HCT116 (cell line): ENCODE results near the gene CSNK2A1. TPM values are rescaled to one million over a fixed set of nuclear protein-coding genes. Genes with fewer than 3 reads are reported as not detected.

Source experiments
- ATAC-seq: fragments of 200-7000 bp; cut with Tn5 transposase; 2 replicates; pipeline ENCODE4 v1.9.1; 2020; ENCODE audit warnings: mild to moderate bottlenecking, moderate library complexity
- BruUV-seq: library from RNA; stranded (reverse); fragments of 400-500 nt; replicated peaks from 2 replicates; lab custom pipeline; 2021; lab: Mats Ljungman, UMichigan
- CTCF ChIA-PET: fragments of 300-600 bp; sonication (Branson Sonifier 250); formaldehyde crosslinking; loops from one replicate; lab custom pipeline; 2021; ENCODE audit warnings: antibody characterized with exemption; lab: Charles Lee
- POLR2A ChIA-PET: fragments of 300-600, 350-600 bp; sonication (Branson Sonifier 250); formaldehyde crosslinking; loops from one replicate; lab custom pipeline; 2021; ENCODE audit warnings: antibody characterized with exemption; lab: Charles Lee
- RAD21 ChIA-PET, 2 experiments: fragments of 300-600 bp; sonication (Branson Sonifier 250); formaldehyde crosslinking; loops; one replicate each; lab custom pipeline; 2023; ENCODE audit warnings: low total read pairs in 2 of 2; ENCODE audit not compliant: uncharacterized antibody in 2 of 2, unreplicated experiment in 2 of 2, low non-redundant PET in 1 of 2; lab: Charles Lee
- DNase-seq: peaks from one replicate; pipeline ENCODE4 v3.0.0-alpha.2; 2010; ENCODE audit warnings: low read depth, low spot score
- H2AFZ ChIP-seq: fragments of 200-600 bp; shearing (Covaris generic), sonication (generic); 2 replicates; pipeline ENCODE4 v1.6.1; 2017; ENCODE audit warnings: low read depth, mixed run types, mixed read lengths, antibody characterized with exemption, low read length; ENCODE audit not compliant: poor library complexity, severe bottlenecking
- H3K27ac ChIP-seq: 2 replicates; pipeline ENCODE4 v1.5.1; 2012; ENCODE audit warnings: low read depth, low read length
- H3K27me3 ChIP-seq: fragments of 200-600 bp; sonication (generic); 2 replicates; pipeline ENCODE4 v1.6.1; 2016; ENCODE audit warnings: mixed run types, low read length, mixed read lengths; ENCODE audit not compliant: insufficient read depth
- H3K36me3 ChIP-seq, 2 experiments: fragments of 200-500 bp in 1 of 2; fragments of 200-600 bp in 1 of 2; sonication (Bioruptor generic) in 1 of 2; sonication (generic) in 1 of 2; 2 replicates each; pipeline versions ENCODE4 v1.5.1 to v1.6.1; 2014 to 2016; ENCODE audit warnings: low read length in 2 of 2, inconsistent platforms in 1 of 2, mixed read lengths in 1 of 2, mixed run types in 1 of 2; ENCODE audit not compliant: insufficient read depth in 2 of 2, control insufficient read depth in 1 of 2
- H3K4me1 ChIP-seq, 2 experiments: fragments of 200-600 bp in 1 of 2; sonication (generic) in 1 of 2; 2 replicates each; pipeline versions ENCODE4 v1.5.1 to v1.6.1; 2012 to 2017; ENCODE audit warnings: low read length in 2 of 2, inconsistent platforms in 1 of 2, mild to moderate bottlenecking in 1 of 2, mixed read lengths in 1 of 2, mixed run types in 1 of 2, moderate library complexity in 1 of 2; ENCODE audit not compliant: insufficient read depth in 2 of 2, control insufficient read depth in 1 of 2
- H3K4me2 ChIP-seq: fragments of 200-600 bp; sonication (generic); 2 replicates; pipeline ENCODE4 v1.6.1; 2017; ENCODE audit warnings: mixed run types, low read length, mixed read lengths
- H3K4me3 ChIP-seq, 2 experiments: fragments of 200-600 bp in 1 of 2; sonication (generic) in 1 of 2; replicated peaks in 1 of 2; 2 replicates each; pipeline ENCODE4 v1.5.1; 2011 to 2016; ENCODE audit warnings: low read length in 2 of 2, control low read depth in 1 of 2, low read depth in 1 of 2, mild to moderate bottlenecking in 1 of 2, mixed read lengths in 1 of 2, mixed run types in 1 of 2
- H3K79me2 ChIP-seq: fragments of 200-600 bp; sonication (generic); 2 replicates; pipeline ENCODE4 v1.6.1; 2017; ENCODE audit warnings: mild to moderate bottlenecking, mixed run types, low read length, moderate library complexity, mixed read lengths; ENCODE audit not compliant: insufficient read depth
- H3K9ac ChIP-seq: fragments of 200-600 bp; sonication (generic); 2 replicates; pipeline ENCODE4 v1.6.1; 2016; ENCODE audit warnings: low read length, mixed read lengths
- H3K9me2 ChIP-seq: fragments of 200-600 bp; sonication (generic), shearing (Covaris generic); 2 replicates; pipeline ENCODE4 v1.6.1; 2017; ENCODE audit warnings: mixed run types, mild to moderate bottlenecking, moderate library complexity; ENCODE audit not compliant: insufficient read depth
- H3K9me3 ChIP-seq, 2 experiments: fragments of 200-500 bp in 1 of 2; fragments of 200-600 bp in 1 of 2; sonication (Bioruptor generic) in 1 of 2; sonication (generic) in 1 of 2; 2 replicates each; pipeline ENCODE4 v1.6.1; 2014 to 2017; ENCODE audit warnings: low read length in 2 of 2, mixed read lengths in 2 of 2, inconsistent platforms in 1 of 2, low read depth in 1 of 2, mild to moderate bottlenecking in 1 of 2, mixed run types in 1 of 2, moderate library complexity in 1 of 2; ENCODE audit not compliant: control insufficient read depth in 1 of 2, insufficient read depth in 1 of 2
- H4K20me1 ChIP-seq: fragments of 200-600 bp; sonication (generic), shearing (Covaris generic); 2 replicates; pipeline ENCODE4 v1.6.1; 2017; ENCODE audit warnings: mixed run types, mild to moderate bottlenecking, moderate library complexity; ENCODE audit not compliant: insufficient read depth
- CTCF ChIP-seq, 3 experiments: fragments of 200-600 bp in 1 of 3; sonication (generic) in 1 of 3; IDR thresholded peaks in 2 of 3; conservative IDR thresholded peaks in 1 of 3; 2 replicates each; pipeline ENCODE4 v1.5.1; 2012 to 2017; ENCODE audit warnings: low read depth in 2 of 3, low read length in 2 of 3, antibody characterized with exemption in 1 of 3, borderline replicate concordance in 1 of 3, control low read depth in 1 of 3, mild to moderate bottlenecking in 1 of 3, mixed read lengths in 1 of 3, mixed run types in 1 of 3, moderate library complexity in 1 of 3; ENCODE audit not compliant: insufficient read depth in 1 of 3
- EGR1 ChIP-seq: IDR thresholded peaks from 2 replicates; pipeline ENCODE4 v1.6.1; 2012; ENCODE audit warnings: low read depth
- EZH2 ChIP-seq: fragments of 200-600 bp; sonication (generic); IDR thresholded peaks from 2 replicates; pipeline ENCODE4 v1.6.1; 2017; ENCODE audit warnings: antibody characterized with exemption, mixed run types
- MAX ChIP-seq: IDR thresholded peaks from 2 replicates; pipeline ENCODE4 v1.6.1; 2012
- ZFX ChIP-seq: fragments of 450-650 bp; IDR thresholded peaks from 2 replicates; pipeline ENCODE4 v1.6.1; 2017
- ZNF274 ChIP-seq: fragments of 200-500 bp; sonication (Bioruptor generic); IDR thresholded peaks from 2 replicates; pipeline ENCODE4 v1.6.1; 2014; ENCODE audit warnings: mild to moderate bottlenecking, low read depth, low read length, inconsistent platforms
- intact Hi-C: fragments of 100-400 bp; cut with micrococcal nuclease; formaldehyde crosslinking; loops from 2 replicates; pipeline ENCODE4 v1.10.0; 2022
- total RNA-seq: library from RNA; stranded (reverse); gene quantifications from one replicate; pipeline ENCODE4 v1.2.1, GENCODE V29; 2021; ENCODE audit not compliant: unreplicated experiment
- TF ChIP-seq, protein P1 (sequence below): IDR thresholded peaks from 2 replicates; pipeline ENCODE4 v1.6.1; 2012

Gene CSNK2A1
- total RNA-seq, 1 experiment from 2014 or later = 284 TPM

GRCh38 chr20:576156-576555 lies 32.6 kb upstream of the CSNK2A1 start (continued):
- TF ChIP-seq MAX (no peak), ZNF274 (no peak), ZFX (no peak)
- TF ChIP-seq, protein P1, sequence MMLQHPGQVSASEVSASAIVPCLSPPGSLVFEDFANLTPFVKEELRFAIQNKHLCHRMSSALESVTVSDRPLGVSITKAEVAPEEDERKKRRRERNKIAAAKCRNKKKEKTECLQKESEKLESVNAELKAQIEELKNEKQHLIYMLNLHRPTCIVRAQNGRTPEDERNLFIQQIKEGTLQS = no peak
- TF ChIP-seq, all 23 proteins: peak for 0

DNA sequence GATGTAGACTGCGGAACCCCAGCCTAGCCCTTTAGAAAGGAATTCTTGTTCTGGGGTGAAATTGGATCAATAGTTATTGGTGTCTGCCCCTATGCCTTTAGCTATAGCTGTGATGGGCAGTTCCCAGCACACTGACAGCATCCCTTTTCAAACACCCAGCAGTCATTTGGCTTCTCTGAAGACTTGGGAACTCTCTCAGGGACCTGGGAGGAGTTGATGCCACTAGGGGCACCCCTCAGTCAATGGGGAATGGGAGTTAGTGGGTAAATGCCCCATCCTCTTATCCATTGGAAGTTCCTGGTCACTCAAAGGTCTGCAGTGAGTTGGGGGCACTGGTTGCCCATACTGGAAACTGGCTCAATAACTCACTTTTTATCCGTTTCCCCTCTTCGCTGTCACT lies 31.6 kb upstream of the CSNK2A1 start:
- Histone ChIP-seq H3K4me2 (no peak overlapping the region), H3K4me1 (peaks cover 4 to 18% of the 10 kb centered on the region in 2 experiments; a peak in 3 of 4 replicates), H3K36me3 (no peaks in the 10 kb centered on the region), H3K27ac (no peak overlapping the region), H3K9ac (no peak overlapping the region), H3K27me3 (no peaks in the 10 kb centered on the region), H4K20me1 (no peaks in the 10 kb centered on the region), H3K4me3 (no peak overlapping the region), H3K9me3 (no peaks in the 10 kb centered on the region), H2AFZ (no peak overlapping the region), H3K79me2 (no peaks in the 10 kb centered on the region)
- no peak for ATAC-seq
- POLR2A ChIA-PET = no interaction called here
- intact Hi-C loops = no loop called here
- RAD21 ChIA-PET = no interaction called here
- CTCF ChIA-PET = no interaction called here
- TF ChIP-seq ZNF274 = no peak
- TF ChIP-seq EZH2 = no peak
- 0 out of 6 replicates have a peak, but pooled peaks of 2 of the 3 experiments have one; percentile 17 to 21 for TF ChIP-seq CTCF (IDR thresholded peaks at IDR 0.05 in 2 of 3, conservative IDR thresholded peaks at IDR 0.05 in 1 of 3; ENCODE audit: borderline replicate concordance in 1 of 3, insufficient read depth in 1 of 3, low read depth in 2 of 3, low read length in 2 of 3)
- no peak for TF ChIP-seq EGR1
- TF ChIP-seq, all 23 proteins: peak for 1
- H3K9me2 ChIP-seq = no peaks in the 10 kb centered on the region
- BruUV-seq = no TSS peak
- no peak for DNase-seq
